ENCODE measurements around the gene UBE2U.

UBE2U gene

GRCh38 chr1:64203420-64203819 lies at the start of gene UBE2U:
Gene UBE2U, plus strand, starts transcription at chr1:64203623. Its CDS starts 428 bp downstream, at chr1:64204051.
- no peak for DNase-seq (ENCODE audit: low spot score)

- no peak for DNase-seq (ENCODE audit: low spot score)
Observed at GRCh38 chr1:64155278-64155677, 48.1 kb upstream of the UBE2U start.

GRCh38 chr1:64161357-64161941 lies 42.0 kb upstream of the UBE2U start:
- no peak for DNase-seq (ENCODE audit: low spot score)

- no peak for DNase-seq (ENCODE audit: low spot score)
Observed at GRCh38 chr1:64162151-64162550, 41.3 kb upstream of the UBE2U start.

GRCh38 chr1:64162804-64163203 lies 40.6 kb upstream of the UBE2U start:
- no peak for DNase-seq (ENCODE audit: low spot score)

- DNase-seq (ENCODE audit: low spot score): no peak
Observed at GRCh38 chr1:64163431-64163830, 40.0 kb upstream of the UBE2U start.

GRCh38 chr1:64163970-64164369 lies 39.5 kb upstream of the UBE2U start:
- DNase-seq (ENCODE audit: low spot score): no peak

GRCh38 chr1:64166629-64167028 lies 36.8 kb upstream of the UBE2U start:
- no peak for DNase-seq (ENCODE audit: low spot score)

GRCh38 chr1:64167176-64167575 lies 36.2 kb upstream of the UBE2U start:
- DNase-seq (ENCODE audit: low spot score): no peak

GRCh38 chr1:64171246-64171645 lies 32.2 kb upstream of the UBE2U start:
- no peak for DNase-seq (ENCODE audit: low spot score)

GRCh38 chr1:64171797-64172281 lies 31.6 kb upstream of the UBE2U start:
- DNase-seq (ENCODE audit: low spot score): no peak

GRCh38 chr1:64172458-64172983 lies 30.9 kb upstream of the UBE2U start:
- no peak for DNase-seq (ENCODE audit: low spot score)

- DNase-seq (ENCODE audit: low spot score): no peak
Observed at GRCh38 chr1:64173336-64173940, 30.0 kb upstream of the UBE2U start.

- DNase-seq (ENCODE audit: low spot score): no peak
Observed at GRCh38 chr1:64175639-64176038, 27.8 kb upstream of the UBE2U start.

- DNase-seq (ENCODE audit: low spot score): no peak
Observed at GRCh38 chr1:64176659-64177058, 26.8 kb upstream of the UBE2U start.

- DNase-seq (ENCODE audit: low spot score): no peak
Observed at GRCh38 chr1:64179588-64179987, 23.8 kb upstream of the UBE2U start.

GRCh38 chr1:64182207-64182606 lies 21.2 kb upstream of the UBE2U start:
- no peak for DNase-seq (ENCODE audit: low spot score)

- peak; percentile 36 for DNase-seq (ENCODE audit: low spot score)
Observed at GRCh38 chr1:64183395-64184002, 19.9 kb upstream of the UBE2U start.

GRCh38 chr1:64184003-64184440 lies 19.4 kb upstream of the UBE2U start:
- DNase-seq (ENCODE audit: low spot score): no peak

- no peak for DNase-seq (ENCODE audit: low spot score)
Observed at GRCh38 chr1:64186138-64186897, 17.1 kb upstream of the UBE2U start.

- DNase-seq (ENCODE audit: low spot score): no peak
Observed at GRCh38 chr1:64186898-64187280, 16.5 kb upstream of the UBE2U start.

GRCh38 chr1:64187646-64188045 lies 15.8 kb upstream of the UBE2U start:
- no peak for DNase-seq (ENCODE audit: low spot score)

GRCh38 chr1:64192290-64192689 lies 11.1 kb upstream of the UBE2U start:
- DNase-seq (ENCODE audit: low spot score): no peak

Data from NAMALWA (cell line).